GM18861 (cell line): ENCODE data around the gene ARFRP1.
"Not testable (repeated sequence)": the region's sequence is repeated elsewhere in the genome, so short reads cannot be mapped to it uniquely, and the experiment has no call there.

Experiments
- ATAC-seq: cut with Tn5 transposase; IDR thresholded peaks from one replicate; pipeline ENCODE4 v1.9.1; 2021; ENCODE audit not compliant: unreplicated experiment

The ARFRP1 gene

DNA sequence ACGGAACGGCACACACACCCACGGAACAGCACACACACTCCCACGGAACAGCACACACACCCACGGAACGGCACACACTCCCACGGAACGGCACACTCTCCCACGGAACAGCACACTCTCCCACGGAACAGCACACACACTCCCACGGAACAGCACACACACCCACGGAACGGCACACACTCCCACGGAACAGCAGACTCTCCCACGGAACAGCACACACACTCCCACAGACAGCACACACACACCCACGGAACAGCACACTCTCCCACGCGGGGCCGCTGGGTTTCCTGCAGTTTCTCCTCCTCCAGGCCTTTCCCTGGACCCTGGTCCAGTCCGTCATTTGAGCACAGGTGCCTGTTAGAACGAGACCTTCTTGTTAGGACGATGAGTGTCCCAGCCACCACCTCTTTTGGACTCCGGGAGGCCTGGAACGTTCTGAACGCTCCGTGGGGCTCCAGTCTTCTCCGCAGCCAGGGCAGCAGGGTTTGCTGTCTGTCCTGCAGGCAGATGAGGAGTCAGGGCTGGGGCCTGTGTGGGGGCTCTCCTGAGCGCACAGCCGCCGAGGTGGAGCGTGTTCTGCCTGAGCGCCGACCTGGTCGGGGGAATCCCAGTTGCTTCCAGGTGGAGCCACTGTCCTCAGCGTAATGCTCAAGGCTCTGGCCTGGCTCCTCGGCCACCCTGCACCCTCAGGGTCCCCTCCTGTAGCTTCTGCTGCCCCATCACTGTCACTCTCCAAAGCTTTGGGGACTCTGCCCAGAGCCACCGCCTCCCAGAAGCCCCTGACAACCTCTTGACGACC, 28.9 kb downstream of the ARFRP1 start:
- ATAC-seq, result no peak

DNA sequence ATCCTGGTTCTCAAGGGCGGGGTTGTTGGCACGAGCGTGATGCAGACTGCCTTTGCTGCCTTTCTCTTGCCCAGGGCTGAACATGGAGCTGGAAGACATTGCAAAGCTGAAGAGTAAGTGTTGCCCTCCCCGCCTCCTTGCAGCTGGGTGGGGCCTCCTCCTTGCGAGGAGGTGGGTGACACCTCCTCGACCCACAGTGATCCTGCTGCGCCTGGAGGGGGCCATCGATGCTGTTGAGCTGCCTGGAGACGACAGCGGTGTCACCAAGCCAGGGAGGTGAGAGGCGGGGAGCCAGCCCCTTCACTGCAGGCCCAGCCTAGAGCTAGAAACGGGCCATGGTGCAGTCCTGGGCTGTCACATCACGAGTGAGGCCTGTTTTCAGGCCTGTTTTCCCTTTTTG, 29.7 kb downstream of the ARFRP1 start:
- ATAC-seq, result no peak

DNA sequence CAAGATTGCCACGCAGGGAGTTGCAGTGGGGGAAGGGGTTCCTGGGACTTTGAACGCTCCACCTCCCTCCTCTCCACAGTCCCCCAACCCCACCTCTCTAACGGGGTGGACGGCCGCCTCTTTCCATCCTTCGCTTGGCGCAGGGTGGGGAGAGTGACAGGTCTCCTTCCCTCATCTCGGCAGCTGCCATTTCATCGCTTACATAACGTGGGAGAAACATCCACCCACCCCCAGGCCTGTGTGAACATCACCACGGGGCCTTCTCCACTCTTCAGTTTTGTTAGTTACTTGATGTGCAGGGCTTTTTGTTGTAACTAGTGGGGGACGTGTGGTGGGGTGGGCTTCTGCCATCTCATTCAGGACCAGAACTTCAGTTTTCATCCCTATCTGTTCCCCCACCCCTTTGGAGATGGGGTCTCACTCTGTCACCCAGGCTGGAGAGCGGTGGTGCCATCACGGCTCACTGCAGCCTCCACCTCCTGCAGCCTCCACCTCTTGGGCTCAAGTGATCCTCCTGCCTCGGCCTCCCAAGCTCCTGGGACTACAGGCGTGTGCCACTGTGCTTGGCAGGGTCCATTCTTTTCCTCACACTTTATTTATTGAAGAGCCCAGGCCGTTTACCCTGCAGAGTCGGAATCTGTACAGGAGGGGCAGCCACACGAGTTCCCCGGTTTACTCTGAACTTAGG, 32.0 kb downstream of the ARFRP1 start:
- no peak for ATAC-seq

DNA sequence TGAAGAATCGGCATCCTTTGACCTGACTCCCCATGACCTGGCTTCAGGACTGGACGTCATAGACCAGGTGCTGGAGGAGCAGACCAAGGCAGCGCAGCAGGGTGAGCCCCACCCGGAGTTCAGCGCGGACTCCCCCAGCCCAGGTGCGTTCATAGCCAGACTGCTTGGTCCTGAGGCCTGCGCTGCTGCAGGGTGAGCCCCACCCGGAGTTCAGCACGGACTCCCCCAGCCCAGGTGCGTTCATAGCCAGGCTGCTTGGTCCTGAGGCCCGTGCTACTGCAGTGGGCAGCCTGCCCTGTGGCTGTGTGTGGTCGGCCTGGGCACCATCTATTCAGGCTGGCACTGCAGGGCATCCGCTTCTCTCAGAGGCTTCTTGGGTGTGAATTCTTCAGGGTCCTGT, 33.8 kb downstream of the ARFRP1 start:
- no peak for ATAC-seq

DNA sequence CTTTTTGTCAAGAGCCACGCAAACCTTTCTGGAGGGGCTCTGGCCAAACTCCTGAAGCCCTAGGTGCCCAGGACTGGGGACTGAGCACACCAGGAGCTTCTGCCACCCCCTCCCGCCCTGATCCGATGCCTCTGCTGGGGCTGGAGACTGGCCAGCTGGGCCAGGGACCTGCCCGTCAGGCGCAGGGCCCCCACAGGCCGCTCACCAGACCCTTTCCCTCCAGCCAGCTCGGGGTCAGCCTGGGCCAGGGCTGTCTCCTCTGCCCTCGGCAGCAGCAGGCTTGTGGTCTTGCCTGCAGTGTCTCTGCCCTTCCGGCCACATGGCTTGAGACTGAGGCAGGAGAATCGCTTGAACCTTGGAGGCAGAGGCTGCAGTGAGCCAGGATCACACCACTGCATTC, 35.1 kb downstream of the ARFRP1 start:
- ATAC-seq, result no peak

DNA sequence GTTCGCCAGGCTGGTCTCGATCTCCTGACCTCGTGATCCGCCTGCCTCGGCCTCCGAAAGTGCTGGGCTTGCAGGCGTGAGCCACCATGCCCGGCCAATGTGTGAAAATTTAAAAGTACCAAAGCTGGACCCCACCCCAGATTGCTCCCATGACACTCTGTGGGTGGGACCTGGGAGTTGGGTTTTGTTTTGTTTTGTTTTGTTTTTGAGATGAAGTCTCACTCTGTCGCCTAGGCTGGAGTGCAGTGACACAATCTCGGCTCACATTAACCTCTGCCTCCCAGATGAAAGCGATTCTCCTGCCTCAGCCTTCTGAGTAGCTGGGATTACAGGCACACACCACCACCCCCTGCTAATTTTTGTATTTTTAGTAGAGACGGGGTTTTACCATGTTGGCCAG, 36.1 kb downstream of the ARFRP1 start:
- ATAC-seq, result not testable (repeated sequence)

DNA sequence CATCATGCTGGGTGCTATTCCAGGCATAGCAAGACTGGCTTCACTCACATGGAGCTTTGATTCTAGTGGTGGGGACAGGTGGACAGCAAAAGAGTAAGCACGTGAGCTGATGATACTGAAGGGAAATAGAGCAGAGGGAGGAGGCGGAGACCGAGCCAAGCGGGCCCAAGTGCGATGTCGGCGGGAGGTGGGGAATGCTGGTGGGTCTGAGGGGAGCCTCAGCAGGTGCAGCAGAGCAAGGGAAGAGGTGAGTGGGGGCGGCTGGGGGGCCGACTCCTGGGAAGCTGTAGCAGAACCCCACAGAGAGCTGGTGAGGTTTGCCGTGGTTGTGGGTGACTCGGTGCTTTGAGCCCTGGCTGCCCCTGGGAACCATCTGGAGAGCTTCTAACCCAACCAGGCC, 39.4 kb downstream of the ARFRP1 start:
- ATAC-seq, result no peak

DNA sequence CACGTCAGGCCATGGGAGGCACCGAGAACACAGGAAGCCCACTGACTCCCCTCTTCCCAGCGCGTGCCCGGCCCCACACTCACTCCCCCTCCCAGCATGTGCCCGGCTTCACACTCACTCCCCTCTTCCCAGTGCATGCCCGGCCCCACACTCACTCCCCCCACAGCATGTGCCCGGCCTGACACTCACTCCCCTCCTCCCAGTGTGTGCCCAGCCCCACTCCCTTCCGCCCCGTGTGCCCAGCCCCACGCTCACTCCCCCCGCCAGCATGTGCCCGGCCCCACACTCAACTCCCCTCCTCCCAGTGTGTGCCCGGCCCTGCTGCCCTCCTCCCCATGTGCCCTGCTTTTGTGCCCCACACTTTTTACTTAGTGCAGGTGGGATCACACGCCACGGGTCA, 39.9 kb downstream of the ARFRP1 start:
- ATAC-seq, result no peak

DNA sequence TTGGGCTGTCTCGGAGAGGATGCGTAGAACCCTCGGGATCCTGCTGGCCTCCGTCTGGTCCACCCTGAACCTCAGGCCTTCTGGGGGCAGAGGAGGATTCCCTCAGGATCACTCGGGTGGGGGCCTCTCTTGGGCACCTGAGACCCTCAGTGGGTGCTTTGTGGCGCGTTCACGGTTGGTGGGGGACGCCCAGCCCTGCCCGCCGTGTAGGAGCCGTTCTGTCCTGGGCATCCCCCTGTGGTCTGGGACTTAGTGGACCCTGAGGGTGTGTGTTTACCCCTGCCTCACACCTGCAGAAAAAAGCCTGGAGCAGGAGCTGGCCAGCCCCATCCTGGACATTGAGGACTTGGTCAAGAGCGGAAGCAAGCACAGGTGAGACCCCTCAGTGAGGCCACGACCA, 42.1 kb downstream of the ARFRP1 start:
- no peak for ATAC-seq

DNA sequence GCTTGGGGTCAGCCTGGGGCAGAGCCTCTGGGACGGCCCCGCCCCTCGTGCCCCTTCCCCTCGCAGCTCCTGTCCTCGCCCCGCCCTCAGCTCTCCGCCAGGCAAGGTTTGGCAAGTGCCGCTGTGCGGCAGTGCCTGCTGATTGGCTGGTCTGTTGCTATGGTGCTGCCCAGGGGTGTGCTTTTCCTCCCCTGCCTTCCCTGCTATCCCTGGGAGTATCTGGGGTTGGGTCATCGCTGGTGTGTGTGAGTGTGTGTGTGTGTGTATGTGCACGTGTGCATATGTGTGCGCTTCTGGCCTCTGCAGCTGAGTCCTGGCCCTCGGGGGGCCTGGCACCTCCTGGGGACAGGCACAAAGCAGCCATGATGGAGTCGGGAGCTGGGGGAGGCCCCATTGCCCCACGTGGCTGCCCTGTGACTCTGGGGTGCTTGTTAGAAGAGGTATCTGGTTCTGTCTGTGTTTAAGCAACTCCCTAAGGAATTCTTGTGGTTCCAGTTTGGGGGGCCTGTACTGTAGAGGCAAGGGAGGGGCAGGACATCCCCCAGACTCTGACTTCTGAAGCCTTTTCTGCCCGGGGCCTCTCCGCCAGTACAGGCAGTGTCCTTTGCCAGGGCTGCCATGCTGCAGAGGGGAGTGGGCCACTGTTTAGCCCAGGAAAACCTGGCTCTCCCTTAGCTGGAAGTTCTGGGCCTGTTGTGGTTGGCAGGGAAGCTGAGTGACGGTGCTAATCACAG, 42.7 kb downstream of the ARFRP1 start:
- ATAC-seq, result no peak

DNA sequence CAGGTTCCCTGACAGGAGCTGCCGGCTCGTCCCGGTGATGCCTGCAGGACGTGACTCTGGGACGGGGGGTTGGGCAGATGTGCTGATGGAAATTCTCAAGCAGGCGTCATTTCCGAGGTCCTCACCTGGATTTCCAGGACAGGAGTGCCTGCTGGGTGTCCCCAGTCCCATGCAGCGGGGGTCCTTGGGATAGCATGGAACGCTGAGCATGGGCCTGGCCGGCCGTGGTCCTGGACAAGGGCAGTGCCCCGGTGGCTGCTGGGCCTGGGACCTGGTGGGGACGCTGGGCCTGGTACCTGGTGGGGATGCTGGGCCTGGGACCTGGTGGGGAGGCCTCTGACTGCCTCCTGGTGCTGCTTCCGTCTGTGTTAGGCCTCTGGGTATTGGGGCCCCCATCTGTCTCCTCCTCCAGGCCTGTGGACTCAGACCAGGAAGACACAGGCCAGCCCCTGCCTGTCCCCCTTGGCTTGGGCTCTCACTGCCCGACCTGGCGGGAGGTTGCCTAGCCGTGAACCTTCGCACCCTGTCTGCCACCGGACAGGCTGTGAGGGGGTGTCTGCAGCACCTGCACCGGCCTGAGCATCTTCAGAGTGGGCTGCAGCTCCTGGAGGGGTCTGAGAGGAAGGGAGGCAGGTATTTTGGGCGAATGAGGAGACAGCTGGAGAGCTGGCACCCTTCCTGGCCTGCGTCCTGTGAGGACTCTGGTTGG, 43.5 kb downstream of the ARFRP1 start:
- ATAC-seq, result no peak

DNA sequence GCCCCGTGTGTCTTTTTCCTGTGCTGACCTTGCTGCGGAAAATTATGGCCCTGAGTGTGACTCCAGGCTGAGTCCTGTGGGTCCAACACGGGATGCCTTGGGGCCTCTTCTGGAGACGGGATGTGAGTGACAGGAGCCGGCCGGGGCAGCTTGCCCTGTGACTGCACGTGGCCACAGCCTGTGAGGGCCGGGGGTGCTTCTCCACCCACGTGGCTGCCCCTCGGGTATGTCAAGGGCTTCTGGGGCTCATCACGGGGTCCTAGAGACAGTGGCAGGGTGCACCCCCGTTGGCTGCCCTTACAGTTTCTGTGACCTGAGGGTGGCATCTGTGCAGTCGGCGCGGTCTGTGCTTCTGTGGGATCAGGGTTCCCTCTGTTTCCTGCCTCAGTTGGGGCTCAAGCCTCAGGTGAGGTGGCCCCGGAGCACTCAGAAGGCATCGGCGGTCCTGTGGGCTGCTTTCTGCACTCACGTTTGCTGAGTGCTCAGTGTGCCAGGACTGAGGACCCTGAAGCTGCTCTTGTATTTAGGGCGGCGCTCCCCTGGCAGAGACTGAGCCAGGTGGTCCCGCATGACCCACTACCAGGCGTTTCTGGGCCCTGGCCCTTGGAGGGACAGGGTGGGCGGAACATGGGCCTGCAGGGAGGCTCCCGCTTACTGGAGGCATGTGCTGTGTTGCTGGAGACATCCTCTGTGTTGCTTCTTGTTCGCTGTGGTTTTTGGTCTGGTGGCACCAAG, 44.3 kb downstream of the ARFRP1 start:
- ATAC-seq, result no peak

DNA sequence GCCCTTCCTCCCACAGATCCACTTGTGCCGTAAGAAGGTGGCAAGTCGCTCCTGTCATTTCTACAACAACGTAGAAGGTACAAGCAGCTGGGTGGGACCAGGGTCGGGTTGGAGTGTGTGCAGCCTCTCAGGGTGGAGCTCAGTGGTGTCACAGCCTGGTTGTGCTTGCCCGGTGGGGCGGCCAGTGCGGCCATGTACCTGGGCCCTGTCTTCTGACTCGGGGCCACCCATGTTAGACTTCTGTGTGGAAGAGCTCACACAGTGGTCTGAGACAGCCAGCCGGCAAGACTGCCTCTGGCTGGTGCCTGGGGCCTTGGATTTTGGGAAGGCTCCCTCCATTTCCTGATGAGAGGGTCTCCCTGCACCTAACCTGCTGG, 45.0 kb downstream of the ARFRP1 start:
- no peak for ATAC-seq

DNA sequence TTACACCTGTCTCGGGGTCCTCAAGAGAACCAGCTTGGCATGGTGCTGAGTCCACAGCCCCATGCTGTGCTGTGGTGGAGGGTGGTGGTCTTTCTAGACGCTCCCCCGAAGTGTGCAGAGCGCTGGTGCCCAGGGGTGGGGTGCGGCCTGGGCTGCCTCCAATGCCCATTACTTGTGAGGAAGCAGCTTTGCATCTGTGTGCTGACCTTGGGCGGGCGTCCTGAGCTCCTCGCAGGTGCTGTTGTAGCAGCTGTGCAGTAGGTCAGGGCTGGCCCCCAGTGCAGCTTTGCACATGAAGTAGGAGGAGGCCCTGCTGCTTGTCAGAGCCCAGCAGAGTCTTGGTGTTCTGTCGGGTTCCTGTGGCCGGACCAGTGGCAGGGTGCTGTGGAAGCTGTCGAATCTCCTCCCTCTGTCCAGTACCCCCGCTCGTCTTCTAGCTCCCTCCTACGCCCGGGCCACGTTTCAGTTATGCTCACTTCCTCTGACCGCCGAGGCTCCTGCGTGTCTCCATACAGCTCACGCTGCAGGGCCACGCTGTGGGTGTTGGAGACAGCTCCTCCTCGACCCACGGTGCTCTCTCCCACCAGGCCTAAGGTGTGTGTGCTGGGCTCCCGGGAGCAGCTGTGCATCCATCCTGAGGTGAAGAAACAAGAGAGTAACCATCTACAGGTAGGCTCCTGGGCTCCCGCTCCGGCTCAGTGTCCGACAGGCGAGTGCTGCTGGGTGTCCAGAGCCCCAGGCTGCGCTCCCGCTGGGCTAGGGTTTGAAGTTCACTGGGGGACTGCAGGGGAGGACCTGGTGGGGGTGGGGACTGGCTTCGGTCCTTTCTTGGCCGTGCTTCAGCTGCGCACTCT, 45.6 kb downstream of the ARFRP1 start:
- no peak for ATAC-seq

DNA sequence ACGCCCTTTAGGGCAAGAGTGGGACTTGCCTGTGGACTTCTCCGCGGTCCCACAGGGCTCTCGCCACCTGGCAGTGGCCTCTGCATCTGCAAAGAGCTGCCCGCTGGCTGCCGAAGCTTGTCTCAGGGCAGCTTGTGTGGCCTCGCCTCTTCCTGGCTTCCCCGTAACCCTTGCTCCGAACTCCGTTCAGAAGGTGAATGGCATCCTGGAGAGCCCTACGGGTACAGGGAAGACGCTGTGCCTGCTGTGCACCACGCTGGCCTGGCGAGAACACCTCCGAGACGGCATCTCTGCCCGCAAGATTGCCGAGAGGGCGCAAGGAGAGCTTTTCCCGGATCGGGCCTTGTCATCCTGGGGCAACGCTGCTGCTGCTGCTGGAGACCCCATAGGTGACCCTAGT, 46.7 kb downstream of the ARFRP1 start:
- ATAC-seq, result no peak

DNA sequence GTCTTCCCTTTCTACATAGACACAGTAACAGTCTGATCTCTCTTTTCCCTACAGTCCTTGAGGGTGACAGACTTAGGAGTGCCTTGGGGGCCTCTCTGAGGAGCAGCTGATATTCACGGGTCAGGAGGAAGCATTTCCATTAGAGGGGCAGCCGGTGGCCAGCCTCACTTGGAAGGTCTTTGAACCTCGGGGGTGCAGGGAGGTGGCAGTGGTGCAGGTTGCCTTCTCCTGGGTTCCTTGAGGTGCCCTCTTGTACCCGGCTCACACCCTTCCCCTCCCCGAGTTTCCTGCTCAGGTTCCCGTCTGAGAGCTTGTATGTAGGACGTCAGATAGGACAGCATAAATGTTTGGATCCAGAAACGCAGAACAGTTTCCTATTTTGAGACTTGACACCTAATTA, 47.2 kb downstream of the ARFRP1 start:
- ATAC-seq, result no peak

DNA sequence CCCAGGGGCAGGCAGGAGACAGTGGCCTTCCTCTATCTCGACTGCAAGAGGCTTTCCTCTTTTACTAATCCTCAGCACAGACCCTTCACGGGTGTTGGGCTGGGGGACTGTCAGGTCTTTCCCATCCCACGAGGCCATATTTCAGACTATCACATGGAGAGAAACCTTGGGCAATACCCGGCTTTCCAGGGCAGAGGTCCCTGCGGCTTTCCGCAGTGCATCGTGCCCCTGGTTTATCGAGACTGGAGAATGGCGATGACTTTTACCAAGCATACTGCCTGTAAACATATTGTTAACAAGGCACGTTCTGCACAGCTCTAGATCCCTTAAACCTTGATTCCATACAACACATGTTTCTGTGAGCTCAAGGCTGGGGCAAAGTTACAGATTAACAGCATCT, 47.6 kb downstream of the ARFRP1 start:
- ATAC-seq, result not testable (repeated sequence)

DNA sequence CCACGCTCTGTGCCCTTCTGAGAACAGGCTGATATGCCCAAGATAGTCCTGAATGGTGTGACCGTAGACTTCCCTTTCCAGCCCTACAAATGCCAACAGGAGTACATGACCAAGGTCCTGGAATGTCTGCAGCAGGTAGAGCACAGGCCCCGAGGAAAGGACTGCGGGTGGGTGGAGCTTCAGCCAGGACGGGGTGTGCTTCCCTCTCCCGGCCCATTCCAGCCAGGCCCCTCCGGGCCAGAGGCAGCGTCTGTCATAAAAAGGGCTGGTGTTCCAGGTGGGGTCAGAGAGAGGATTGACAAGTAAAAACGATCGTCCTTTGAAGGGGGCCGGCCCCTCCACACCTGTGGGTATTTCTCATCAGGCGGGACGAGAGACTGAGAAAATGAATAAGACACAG, 48.4 kb downstream of the ARFRP1 start:
- no peak for ATAC-seq

DNA sequence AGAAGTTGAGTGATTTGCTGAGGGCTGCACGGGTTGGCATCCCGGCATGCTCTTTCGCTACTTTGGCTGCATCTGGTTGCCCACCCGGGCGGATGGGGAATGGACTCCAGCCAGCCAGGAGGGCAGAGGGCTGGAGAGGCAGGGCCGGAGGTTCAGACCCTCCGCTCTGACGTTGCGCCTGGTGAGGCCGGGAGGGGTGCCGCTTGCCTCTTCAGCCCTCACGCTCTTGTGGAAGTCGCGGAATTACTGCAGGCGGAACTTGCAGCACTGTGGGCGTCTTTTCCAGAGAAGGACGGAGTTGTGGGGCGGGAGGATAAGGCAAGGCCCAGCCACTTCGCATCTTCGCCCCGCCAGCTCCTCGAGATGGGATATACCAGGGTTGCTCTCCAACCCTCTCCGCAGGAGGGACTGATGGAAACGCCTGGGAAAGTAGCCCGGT, 49.0 kb downstream of the ARFRP1 start:
- no peak for ATAC-seq
